ENCODE data around the gene GPR15LG.
"Not testable (repeated sequence)": the region's sequence is repeated elsewhere in the genome, so short reads cannot be mapped to it uniquely, and the experiment has no call there.

Gene GPR15LG

GRCh38 chr10:84139126-84140035, 34.2 kb upstream of the GPR15LG start, which contains the start of gene GHITM:
GHITM (plus strand) TSS chr10:84139509; CDS start chr10:84141501, 1,992 bp downstream.
- DNase-seq (ENCODE audit: low read depth, low spot score) = peak; percentile 90
- ChIA-PET CTCF (interaction anchor here (1.2 to 4.3 kb wide), 3 partner anchors 8 to 12 kb away, joined by 3 to 27 read pairs (median 5); no protein-coding TSS in a partner anchor), POLR2A (interaction anchor here (0.6 to 0.8 kb wide), 3 partner anchors 9 to 175 kb away, joined by 3 read pairs; no protein-coding TSS in a partner anchor)
- H3K4me3 ChIP-seq (ENCODE audit: low read depth, low read length) = peak within 1 kb of the TSS; percentile 99
- peak; percentile 58 for TF ChIP-seq CTCF (IDR thresholded peaks at IDR 0.05; ENCODE audit: insufficient read depth, low read length, missing control alignments)

- no peak for DNase-seq (ENCODE audit: low read depth, low spot score)
- POLR2A ChIA-PET = interaction anchor here (0.6 kb wide), 2 partner anchors 27 to 176 kb away, joined by 3 to 4 read pairs; no protein-coding TSS in a partner anchor
- no peak for TF ChIP-seq CTCF (IDR thresholded peaks at IDR 0.05; ENCODE audit: insufficient read depth, low read length, missing control alignments)
- H3K4me3 ChIP-seq (ENCODE audit: low read depth, low read length) = peak overlapping the region; percentile 99
- CTCF ChIA-PET = interaction anchor here (2.3 to 4.3 kb wide), 2 partner anchors 9 to 398 kb away, joined by 8 to 27 read pairs; no protein-coding TSS in a partner anchor
Measured at GRCh38 chr10:84140036-84140379, 33.6 kb upstream of the GPR15LG start.

GRCh38 chr10:84147347-84147746, 26.3 kb upstream of the GPR15LG start:
- no peak for DNase-seq (ENCODE audit: low read depth, low spot score)
- ChIA-PET POLR2A (interaction anchor here (1.2 kb wide), 1 partner anchor 8 kb away, joined by 3 read pairs; the partner anchor contains the start of gene GHITM), CTCF (interaction anchor here (0.7 to 4.1 kb wide), 10 partner anchors 8 to 410 kb away, joined by 3 to 49 read pairs (median 4); partner anchors contain the start of gene GHITM)
- no peak overlapping the region for H3K4me3 ChIP-seq (ENCODE audit: low read depth, low read length)
- no peak for TF ChIP-seq CTCF (IDR thresholded peaks at IDR 0.05; ENCODE audit: insufficient read depth, low read length, missing control alignments)

GRCh38 chr10:84148006-84148597, 25.5 kb upstream of the GPR15LG start:
- not testable (repeated sequence) for H3K4me3 ChIP-seq (ENCODE audit: low read depth, low read length); DNase-seq (ENCODE audit: low read depth, low spot score)
- POLR2A ChIA-PET = interaction anchor here (1.2 kb wide), 1 partner anchor 9 kb away, joined by 3 read pairs; the partner anchor contains the start of gene GHITM
- CTCF ChIA-PET = interaction anchor here (0.6 to 4.1 kb wide), 10 partner anchors 9 to 392 kb away, joined by 3 to 49 read pairs (median 4); partner anchors contain the start of genes GHITM and LRIT2
- TF ChIP-seq CTCF (IDR thresholded peaks at IDR 0.05; ENCODE audit: insufficient read depth, low read length, missing control alignments) = peak; percentile 52

- POLR2A ChIA-PET = no interaction called here
- no peak for DNase-seq (ENCODE audit: low read depth, low spot score)
- TF ChIP-seq CTCF (IDR thresholded peaks at IDR 0.05; ENCODE audit: insufficient read depth, low read length, missing control alignments) = no peak
- H3K4me3 ChIP-seq (ENCODE audit: low read depth, low read length) = no peak overlapping the region
- CTCF ChIA-PET = interaction anchor here (1.0 to 4.1 kb wide), 4 partner anchors 9 to 387 kb away, joined by 3 to 49 read pairs (median 33); partner anchors contain the start of gene GHITM
Measured at GRCh38 chr10:84149854-84150253, 23.7 kb upstream of the GPR15LG start.

Data from AG04449 (cell line).